SK-N-SH (cell line): ENCODE results near the gene HPX. TPM values are rescaled to one million over a fixed set of nuclear protein-coding genes. Genes with fewer than 3 reads are reported as not detected.

ENCODE experiments used
- CTCF ChIA-PET: fragments of 300-600, 350-600 bp; formaldehyde crosslinking; extraction: SDS; loops from one replicate; lab custom pipeline; 2021; lab: Yijun Ruan, JAX
- POLR2A ChIA-PET: fragments of 350-600 bp; sonication (Branson Sonifier 250); formaldehyde crosslinking; extraction: SDS; loops from one replicate; lab custom pipeline; 2020; ENCODE audit warnings: antibody characterized with exemption, inconsistent platforms; lab: Yijun Ruan, JAX
- DNase-seq: peaks from one replicate; pipeline ENCODE4 v3.0.0; 2012
- H2AFZ ChIP-seq: fragments of 200-600 bp; sonication (generic); 2 replicates; pipeline ENCODE4 v1.8.1; 2016; ENCODE audit warnings: antibody characterized with exemption, mild to moderate bottlenecking, low read depth
- H3F3A ChIP-seq: fragments of 200-600 bp; sonication (generic); replicated peaks from 2 replicates; pipeline ENCODE3; 2016; ENCODE audit warnings: antibody characterized with exemption, mild to moderate bottlenecking; ENCODE audit not compliant: insufficient read depth
- H3K27ac ChIP-seq, 2 experiments: fragments of 200-500 bp in 1 of 2; fragments of 200-600 bp in 1 of 2; sonication (Bioruptor generic) in 1 of 2; sonication (generic), shearing (Covaris generic) in 1 of 2; 2 replicates each; pipeline versions ENCODE4 v1.5.1 to v1.6.1; 2014 to 2016; ENCODE audit warnings: low read depth in 2 of 2, inconsistent platforms in 1 of 2, low read length in 1 of 2, mild to moderate bottlenecking in 1 of 2, mixed read lengths in 1 of 2
- H3K27me3 ChIP-seq: fragments of 200-600 bp; sonication (generic), shearing (Covaris generic); 2 replicates; pipeline ENCODE4 v1.6.1; 2016; ENCODE audit warnings: mixed run types; ENCODE audit not compliant: insufficient read depth
- H3K36me3 ChIP-seq, 2 experiments: fragments of 200-500 bp in 1 of 2; fragments of 200-600 bp in 1 of 2; sonication (Bioruptor generic) in 1 of 2; sonication (generic) in 1 of 2; replicated peaks in 1 of 2; 2 replicates each; pipeline versions ENCODE3 to v1.5.1; 2014 to 2016; ENCODE audit warnings: low read length in 1 of 2, mild to moderate bottlenecking in 1 of 2; ENCODE audit not compliant: insufficient read depth in 2 of 2, control insufficient read depth in 1 of 2
- H3K4me1 ChIP-seq, 2 experiments: fragments of 200-500 bp in 1 of 2; fragments of 200-600 bp in 1 of 2; sonication (Bioruptor generic) in 1 of 2; sonication (generic), shearing (Covaris generic) in 1 of 2; 2 replicates each; pipeline versions ENCODE4 v1.5.1 to v1.6.1; 2014 to 2016; ENCODE audit warnings: low read depth in 1 of 2, low read length in 1 of 2, mixed run types in 1 of 2; ENCODE audit not compliant: insufficient read depth in 2 of 2, control insufficient read depth in 1 of 2
- H3K4me2 ChIP-seq: fragments of 200-600 bp; sonication (generic), shearing (Covaris generic); 2 replicates; pipeline ENCODE4 v1.6.1; 2017; ENCODE audit warnings: mixed run types
- H3K4me3 ChIP-seq, 2 experiments: fragments of 200-500 bp in 1 of 2; fragments of 200-600 bp in 1 of 2; sonication (Bioruptor generic) in 1 of 2; sonication (generic), shearing (Covaris generic) in 1 of 2; 2 replicates each; pipeline versions ENCODE4 v1.5.1 to v1.8.1; 2014 to 2016; ENCODE audit warnings: low read depth in 2 of 2, inconsistent platforms in 1 of 2, low read length in 1 of 2, mild to moderate bottlenecking in 1 of 2, mixed read lengths in 1 of 2, moderate library complexity in 1 of 2
- H3K79me2 ChIP-seq: fragments of 200-600 bp; sonication (generic); 2 replicates; pipeline ENCODE4 v1.8.1; 2017; ENCODE audit warnings: mild to moderate bottlenecking; ENCODE audit not compliant: insufficient read depth
- H3K9ac ChIP-seq: fragments of 200-600 bp; sonication (generic); 2 replicates; pipeline ENCODE4 v1.6.1; 2017; ENCODE audit warnings: mixed run types
- H3K9me2 ChIP-seq: fragments of 200-600 bp; sonication (generic); 2 replicates; pipeline ENCODE4 v1.6.1; 2017; ENCODE audit warnings: mixed run types
- H3K9me3 ChIP-seq: fragments of 200-600 bp; sonication (generic); 2 replicates; pipeline ENCODE4 v1.6.1; 2017; ENCODE audit warnings: mixed run types, mild to moderate bottlenecking, moderate library complexity
- H4K20me1 ChIP-seq: fragments of 200-600 bp; sonication (generic); 2 replicates; pipeline ENCODE4 v1.6.1; 2017; ENCODE audit warnings: mild to moderate bottlenecking, mixed run types; ENCODE audit not compliant: insufficient read depth
- CHD2 ChIP-seq: fragments of 150-350 bp; IDR thresholded peaks from 2 replicates; pipeline ENCODE4 v1.6.1; 2018; ENCODE audit warnings: low read length; ENCODE audit not compliant: partially characterized antibody
- ELF1 ChIP-seq: IDR thresholded peaks from 2 replicates; pipeline ENCODE4 v1.4.0; 2012
- FOSL2 ChIP-seq: IDR thresholded peaks from 2 replicates; pipeline ENCODE4 v1.4.0; 2012; ENCODE audit warnings: low read depth, mild to moderate bottlenecking, moderate library complexity, borderline replicate concordance
- GABPA ChIP-seq: IDR thresholded peaks from 2 replicates; pipeline ENCODE4 v1.4.0; 2012; ENCODE audit warnings: low read depth, mild to moderate bottlenecking
- JUND ChIP-seq: IDR thresholded peaks from 2 replicates; pipeline ENCODE4 v1.4.0; 2012
- MAX ChIP-seq: IDR thresholded peaks from 2 replicates; pipeline ENCODE4 v1.4.0; 2012; ENCODE audit warnings: low read depth
- MXI1 ChIP-seq: IDR thresholded peaks from 2 replicates; pipeline ENCODE4 v1.6.1; 2012; ENCODE audit warnings: mild to moderate bottlenecking, low read depth, low read length, improper control_type of control experiment
- NRF1 ChIP-seq: IDR thresholded peaks from 2 replicates; pipeline ENCODE4 v1.6.1; 2012; ENCODE audit warnings: low read depth, mild to moderate bottlenecking, low read length
- POLR2AphosphoS5 ChIP-seq: IDR thresholded peaks from 2 replicates; pipeline ENCODE4 v1.6.1; 2012; ENCODE audit warnings: low read depth, low read length
- RAD21 ChIP-seq: IDR thresholded peaks from 2 replicates; pipeline ENCODE4 v1.6.1; 2012; ENCODE audit warnings: mild to moderate bottlenecking, low read length
- RFX5 ChIP-seq: IDR thresholded peaks from 2 replicates; pipeline ENCODE4 v1.6.1; 2012; ENCODE audit warnings: mild to moderate bottlenecking, improper control_type of control experiment, low read length
- SIN3A ChIP-seq: IDR thresholded peaks from 2 replicates; pipeline ENCODE4 v1.6.1; 2012; ENCODE audit warnings: low read depth, mild to moderate bottlenecking, low read length, moderate library complexity, borderline replicate concordance
- TCF12 ChIP-seq: IDR thresholded peaks from 2 replicates; pipeline ENCODE4 v1.4.0; 2012
- YY1 ChIP-seq: IDR thresholded peaks from 2 replicates; pipeline ENCODE4 v1.4.0; 2012; ENCODE audit warnings: low read depth, mild to moderate bottlenecking
- WGBS: methylation state at CpG from one replicate; pipeline ENCODE4 v1.1.6; 2017; ENCODE audit warnings: low lambda C conversion rate; 5-methylcytosine and 5-hydroxymethylcytosine counted together
- polyA plus RNA-seq, 3 experiments: library from polyadenylated mRNA; depleted of rRNA; stranded (reverse); fragments of >200 nt; gene quantifications; 2 replicates each; pipeline ENCODE4 v1.2.3, GENCODE V29; 2012
- TF ChIP-seq, protein P1 (sequence below): IDR thresholded peaks from 2 replicates; pipeline ENCODE4 v1.4.0; 2012; ENCODE audit warnings: low read depth, borderline replicate concordance
- TF ChIP-seq, protein P2 (sequence below): IDR thresholded peaks from 2 replicates; pipeline ENCODE4 v1.6.1; 2012; ENCODE audit warnings: mild to moderate bottlenecking, low read depth, low read length, moderate library complexity
- TF ChIP-seq, protein P3 (sequence below): fragments of 200-600 bp; sonication (generic); IDR thresholded peaks from 2 replicates; pipeline ENCODE4 v1.6.1; 2017; ENCODE audit warnings: antibody characterized with exemption, mild to moderate bottlenecking, moderate library complexity

Gene HPX
- polyA plus RNA-seq, 1 of the 3 experiments (the other 2 are of a cell fraction) = 1.8 TPM

- POLR2A ChIA-PET = interaction anchor here (1.1 to 1.6 kb wide), 5 partner anchors 8 to 201 kb away, joined by 3 to 9 read pairs (median 4); partner anchors contain the start of genes DNHD1, MRPL17, TAF10 and TRIM3
- H3K36me3 ChIP-seq = peaks cover 43 to 72% of the 10 kb centered on the region in 2 experiments
- H3F3A ChIP-seq = peaks cover 10% of the 10 kb centered on the region
- no peaks in the 10 kb centered on the region for H3K9me3 ChIP-seq
- H3K9ac ChIP-seq = peak overlapping the region; percentile 96
- no peaks in the 10 kb centered on the region for H3K27me3 ChIP-seq
- no peaks in the 10 kb centered on the region for H3K9me2 ChIP-seq
- CTCF ChIA-PET = interaction anchor here (1.0 to 2.1 kb wide), 8 partner anchors 16 to 231 kb away, joined by 3 to 8 read pairs (median 4); partner anchors contain the start of gene DNHD1
- H4K20me1 ChIP-seq = peaks cover 6% of the 10 kb centered on the region; the same call in 1 of the 2 replicates
- no peak overlapping the region for H2AFZ ChIP-seq
- H3K4me3 ChIP-seq = peak overlapping the region; percentile 89 to 100
- peak overlapping the region; percentile 99 for H3K4me2 ChIP-seq
- H3K4me1 ChIP-seq = peaks cover 12 to 21% of the 10 kb centered on the region in 2 experiments
- no peak for DNase-seq
- peaks cover 77% of the 10 kb centered on the region for H3K79me2 ChIP-seq
- WGBS = 5% methylated on average over 10 of the region's 13 CpGs
- H3K27ac ChIP-seq = peak overlapping the region; percentile 84 to 85
- TF ChIP-seq GABPA = no peak
Measured at GRCh38 chr11:6481924-6482275, 41.1 kb upstream of the HPX start.

- H2AFZ ChIP-seq = peak within 1 kb of the TSS; percentile 81; the same call in 1 of the 2 replicates
- CTCF ChIA-PET = interaction anchor here (1.0 to 2.1 kb wide), 7 partner anchors 17 to 230 kb away, joined by 3 to 8 read pairs (median 4); partner anchors contain the start of gene DNHD1
- H4K20me1 ChIP-seq = peaks cover 6% of the 10 kb centered on the region; the same call in 1 of the 2 replicates
- H3K4me1 ChIP-seq = peaks cover 12 to 21% of the 10 kb centered on the region in 2 experiments
- peak; percentile 96 for DNase-seq
- H3K27ac ChIP-seq = peak within 1 kb of the TSS; percentile 84 to 85
- peak within 1 kb of the TSS; percentile 99 for H3K4me2 ChIP-seq
- no peaks in the 10 kb centered on the region for H3K9me2 ChIP-seq
- H3K4me3 ChIP-seq = peak within 1 kb of the TSS; percentile 89 to 100
- H3K36me3 ChIP-seq = peaks cover 43 to 72% of the 10 kb centered on the region in 2 experiments
- POLR2A ChIA-PET = interaction anchor here (1.1 to 1.6 kb wide), 5 partner anchors 7 to 202 kb away, joined by 3 to 9 read pairs (median 4); partner anchors contain the start of genes DNHD1, MRPL17, TAF10 and TRIM3
- H3K9me3 ChIP-seq = no peaks in the 10 kb centered on the region
- peaks cover 6% of the 10 kb centered on the region for H3F3A ChIP-seq
- under 1% methylated on average over 29 of the region's 66 CpGs for WGBS
- no peaks in the 10 kb centered on the region for H3K27me3 ChIP-seq
- peak within 1 kb of the TSS; percentile 96 for H3K9ac ChIP-seq
- peaks cover 71% of the 10 kb centered on the region for H3K79me2 ChIP-seq
- TF ChIP-seq MAX (peak; percentile 95), ELF1 (peak; percentile 84), POLR2AphosphoS5 (peak; percentile 88), RFX5 (no peak; the same call in 1 of the 2 replicates), SIN3A (peak; percentile 89), MXI1 (peak; percentile 95), JUND (no peak), CHD2 (peak; percentile 98), GABPA (peak; percentile 96), TCF12 (peak; percentile 19; the same call in 1 of the 2 replicates), FOSL2 (no peak), RAD21 (no peak), YY1 (peak; percentile 38; the same call in 1 of the 2 replicates), NRF1 (peak; percentile 26; the same call in 1 of the 2 replicates)
- TF ChIP-seq, protein P1, sequence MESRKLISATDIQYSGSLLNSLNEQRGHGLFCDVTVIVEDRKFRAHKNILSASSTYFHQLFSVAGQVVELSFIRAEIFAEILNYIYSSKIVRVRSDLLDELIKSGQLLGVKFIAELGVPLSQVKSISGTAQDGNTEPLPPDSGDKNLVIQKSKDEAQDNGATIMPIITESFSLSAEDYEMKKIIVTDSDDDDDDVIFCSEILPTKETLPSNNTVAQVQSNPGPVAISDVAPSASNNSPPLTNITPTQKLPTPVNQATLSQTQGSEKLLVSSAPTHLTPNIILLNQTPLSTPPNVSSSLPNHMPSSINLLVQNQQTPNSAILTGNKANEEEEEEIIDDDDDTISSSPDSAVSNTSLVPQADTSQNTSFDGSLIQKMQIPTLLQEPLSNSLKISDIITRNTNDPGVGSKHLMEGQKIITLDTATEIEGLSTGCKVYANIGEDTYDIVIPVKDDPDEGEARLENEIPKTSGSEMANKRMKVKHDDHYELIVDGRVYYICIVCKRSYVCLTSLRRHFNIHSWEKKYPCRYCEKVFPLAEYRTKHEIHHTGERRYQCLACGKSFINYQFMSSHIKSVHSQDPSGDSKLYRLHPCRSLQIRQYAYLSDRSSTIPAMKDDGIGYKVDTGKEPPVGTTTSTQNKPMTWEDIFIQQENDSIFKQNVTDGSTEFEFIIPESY = peak; percentile 95
- TF ChIP-seq, protein P2, sequence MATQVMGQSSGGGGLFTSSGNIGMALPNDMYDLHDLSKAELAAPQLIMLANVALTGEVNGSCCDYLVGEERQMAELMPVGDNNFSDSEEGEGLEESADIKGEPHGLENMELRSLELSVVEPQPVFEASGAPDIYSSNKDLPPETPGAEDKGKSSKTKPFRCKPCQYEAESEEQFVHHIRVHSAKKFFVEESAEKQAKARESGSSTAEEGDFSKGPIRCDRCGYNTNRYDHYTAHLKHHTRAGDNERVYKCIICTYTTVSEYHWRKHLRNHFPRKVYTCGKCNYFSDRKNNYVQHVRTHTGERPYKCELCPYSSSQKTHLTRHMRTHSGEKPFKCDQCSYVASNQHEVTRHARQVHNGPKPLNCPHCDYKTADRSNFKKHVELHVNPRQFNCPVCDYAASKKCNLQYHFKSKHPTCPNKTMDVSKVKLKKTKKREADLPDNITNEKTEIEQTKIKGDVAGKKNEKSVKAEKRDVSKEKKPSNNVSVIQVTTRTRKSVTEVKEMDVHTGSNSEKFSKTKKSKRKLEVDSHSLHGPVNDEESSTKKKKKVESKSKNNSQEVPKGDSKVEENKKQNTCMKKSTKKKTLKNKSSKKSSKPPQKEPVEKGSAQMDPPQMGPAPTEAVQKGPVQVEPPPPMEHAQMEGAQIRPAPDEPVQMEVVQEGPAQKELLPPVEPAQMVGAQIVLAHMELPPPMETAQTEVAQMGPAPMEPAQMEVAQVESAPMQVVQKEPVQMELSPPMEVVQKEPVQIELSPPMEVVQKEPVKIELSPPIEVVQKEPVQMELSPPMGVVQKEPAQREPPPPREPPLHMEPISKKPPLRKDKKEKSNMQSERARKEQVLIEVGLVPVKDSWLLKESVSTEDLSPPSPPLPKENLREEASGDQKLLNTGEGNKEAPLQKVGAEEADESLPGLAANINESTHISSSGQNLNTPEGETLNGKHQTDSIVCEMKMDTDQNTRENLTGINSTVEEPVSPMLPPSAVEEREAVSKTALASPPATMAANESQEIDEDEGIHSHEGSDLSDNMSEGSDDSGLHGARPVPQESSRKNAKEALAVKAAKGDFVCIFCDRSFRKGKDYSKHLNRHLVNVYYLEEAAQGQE = peak; percentile 36; the same call in 1 of the 2 replicates
- TF ChIP-seq, protein P3, sequence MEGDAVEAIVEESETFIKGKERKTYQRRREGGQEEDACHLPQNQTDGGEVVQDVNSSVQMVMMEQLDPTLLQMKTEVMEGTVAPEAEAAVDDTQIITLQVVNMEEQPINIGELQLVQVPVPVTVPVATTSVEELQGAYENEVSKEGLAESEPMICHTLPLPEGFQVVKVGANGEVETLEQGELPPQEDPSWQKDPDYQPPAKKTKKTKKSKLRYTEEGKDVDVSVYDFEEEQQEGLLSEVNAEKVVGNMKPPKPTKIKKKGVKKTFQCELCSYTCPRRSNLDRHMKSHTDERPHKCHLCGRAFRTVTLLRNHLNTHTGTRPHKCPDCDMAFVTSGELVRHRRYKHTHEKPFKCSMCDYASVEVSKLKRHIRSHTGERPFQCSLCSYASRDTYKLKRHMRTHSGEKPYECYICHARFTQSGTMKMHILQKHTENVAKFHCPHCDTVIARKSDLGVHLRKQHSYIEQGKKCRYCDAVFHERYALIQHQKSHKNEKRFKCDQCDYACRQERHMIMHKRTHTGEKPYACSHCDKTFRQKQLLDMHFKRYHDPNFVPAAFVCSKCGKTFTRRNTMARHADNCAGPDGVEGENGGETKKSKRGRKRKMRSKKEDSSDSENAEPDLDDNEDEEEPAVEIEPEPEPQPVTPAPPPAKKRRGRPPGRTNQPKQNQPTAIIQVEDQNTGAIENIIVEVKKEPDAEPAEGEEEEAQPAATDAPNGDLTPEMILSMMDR = no peak
Measured at GRCh38 chr11:6481012-6481923, 40.5 kb upstream of the HPX start, which contains the start of the genes ARFIP2 and TIMM10B. TSS of gene ARFIP2 (minus strand) at chr11:6481331. CDS start at chr11:6480421, 910 bp downstream. TSS of gene TIMM10B (plus strand) at chr11:6481501. CDS start at chr11:6481517, 16 bp downstream.
